Neuronal stem cell (in vitro differentiated cells): ENCODE results near the gene PRTG.

Source experiments
- DNase-seq: peaks from one replicate; pipeline ENCODE4 v3.0.0-alpha.2; 2013; ENCODE audit warnings: low spot score
- H2AFZ ChIP-seq: one replicate; pipeline ENCODE4 v1.6.1; 2013; ENCODE audit warnings: mild to moderate bottlenecking, low read length, inconsistent platforms
- H2AK5ac ChIP-seq: 2 replicates; pipeline ENCODE4 v1.6.1; 2013; ENCODE audit warnings: low read depth, mild to moderate bottlenecking, inconsistent platforms, low read length, moderate library complexity, mixed read lengths
- H2BK120ac ChIP-seq: 2 replicates; pipeline ENCODE4 v1.6.1; 2013; ENCODE audit warnings: low read depth, mild to moderate bottlenecking, inconsistent platforms, low read length, moderate library complexity, mixed read lengths
- H2BK12ac ChIP-seq: one replicate; pipeline ENCODE4 v1.6.1; 2013; ENCODE audit warnings: low read length, inconsistent platforms
- H2BK15ac ChIP-seq: 2 replicates; pipeline ENCODE4 v1.6.1; 2013; ENCODE audit warnings: mild to moderate bottlenecking, low read length, inconsistent platforms, mixed read lengths
- H2BK5ac ChIP-seq: one replicate; pipeline ENCODE4 v1.6.1; 2013; ENCODE audit warnings: inconsistent platforms, mild to moderate bottlenecking, low read length, moderate library complexity
- H3K14ac ChIP-seq: one replicate; pipeline ENCODE4 v1.6.1; 2013; ENCODE audit warnings: low read length, inconsistent platforms
- H3K18ac ChIP-seq: 2 replicates; pipeline ENCODE4 v1.6.1; 2013; ENCODE audit warnings: low read length, inconsistent platforms
- H3K23ac ChIP-seq: 2 replicates; pipeline ENCODE4 v1.6.1; 2013; ENCODE audit warnings: low read depth, mild to moderate bottlenecking, mixed read lengths, low read length, inconsistent platforms; ENCODE audit not compliant: poor library complexity
- H3K27ac ChIP-seq: replicated peaks from 3 replicates; pipeline ENCODE4 v1.5.1; 2013; ENCODE audit warnings: low read length, inconsistent platforms
- H3K27me3 ChIP-seq, 3 experiments: 2 replicates each; pipeline ENCODE4 v1.6.1; 2013; ENCODE audit warnings: low read length in 3 of 3, mild to moderate bottlenecking in 2 of 3, inconsistent platforms in 1 of 3, low read depth in 1 of 3, mixed read lengths in 1 of 3, moderate library complexity in 1 of 3; ENCODE audit not compliant: control insufficient read depth in 3 of 3, insufficient read depth in 3 of 3
- H3K36me3 ChIP-seq, 2 donors: replicated peaks in 1 of 2; 2 replicates each; pipeline ENCODE4 v1.6.1; 2013; ENCODE audit warnings: low read length in 2 of 2; ENCODE audit not compliant: control insufficient read depth in 2 of 2, insufficient read depth in 2 of 2
- H3K4ac ChIP-seq: 2 replicates; pipeline ENCODE4 v1.6.1; 2013; ENCODE audit warnings: inconsistent platforms, mild to moderate bottlenecking, low read length, moderate library complexity
- H3K4me1 ChIP-seq, 2 donors: 1 replicate in 1 of 2; 2 replicates in 1 of 2; pipeline ENCODE4 v1.6.1; 2013; ENCODE audit warnings: low read length in 2 of 2, low read depth in 1 of 2; ENCODE audit not compliant: control insufficient read depth in 2 of 2, insufficient read depth in 1 of 2
- H3K4me2 ChIP-seq: one replicate; pipeline ENCODE4 v1.6.1; 2013; ENCODE audit warnings: mild to moderate bottlenecking, low read length, inconsistent platforms; ENCODE audit not compliant: insufficient read depth, poor library complexity, severe bottlenecking
- H3K4me3 ChIP-seq, 2 donors: 2 replicates each; pipeline ENCODE4 v1.5.1; 2013; ENCODE audit warnings: low read length in 2 of 2, mild to moderate bottlenecking in 2 of 2, inconsistent platforms in 1 of 2, moderate library complexity in 1 of 2
- H3K79me1 ChIP-seq: one replicate; pipeline ENCODE4 v1.6.1; 2013; ENCODE audit warnings: low read depth, mild to moderate bottlenecking, inconsistent platforms, low read length, moderate library complexity
- H3K9ac ChIP-seq: one replicate; pipeline ENCODE4 v1.6.1; 2013; ENCODE audit warnings: mild to moderate bottlenecking, low read depth, low read length, inconsistent platforms; ENCODE audit not compliant: poor library complexity
- H3K9me3 ChIP-seq, 2 donors: replicated peaks in 1 of 2; 2 replicates each; pipeline versions ENCODE3 to v1.6.1; 2013; ENCODE audit warnings: low read length in 2 of 2, mild to moderate bottlenecking in 2 of 2, inconsistent platforms in 1 of 2, low read depth in 1 of 2, mixed read lengths in 1 of 2, moderate library complexity in 1 of 2; ENCODE audit not compliant: control insufficient read depth in 2 of 2, insufficient read depth in 1 of 2
- H4K8ac ChIP-seq: one replicate; pipeline ENCODE4 v1.6.1; 2013; ENCODE audit warnings: low read depth, mild to moderate bottlenecking, inconsistent platforms, low read length, moderate library complexity
- H4K91ac ChIP-seq: one replicate; pipeline ENCODE4 v1.6.1; 2013; ENCODE audit warnings: low read length, low read depth, mild to moderate bottlenecking, inconsistent platforms; ENCODE audit not compliant: poor library complexity
- WGBS, 2 donors: extraction: QIAGEN DNeasy Blood & Tissue Kit; methylation state at CpG; one replicate each; pipeline ENCODE4 v1.1.7; 2013; ENCODE audit warnings: missing lambda C conversion rate in 2 of 2, mixed read lengths in 1 of 2; ENCODE audit not compliant: insufficient read length in 2 of 2, insufficient replicate concordance in 1 of 2; ENCODE audit errors: extremely low coverage in 2 of 2; 5-methylcytosine and 5-hydroxymethylcytosine counted together

The PRTG gene

GRCh38 chr15:55676507-55676906 is 66.4 kb downstream of the PRTG start:
- no peak overlapping the region for H3K18ac ChIP-seq
- no peaks in the 10 kb centered on the region for H3K9me3 ChIP-seq
- H3K79me1 ChIP-seq = no peaks in the 10 kb centered on the region
- H3K36me3 ChIP-seq = peaks cover 7 to 100% of the 10 kb centered on the region in 2 donors
- no peak overlapping the region for H2AFZ ChIP-seq
- no peak overlapping the region for H3K9ac ChIP-seq
- peaks cover 6 to 15% of the 10 kb centered on the region in 2 donors for H3K4me1 ChIP-seq
- H4K91ac ChIP-seq = no peak overlapping the region
- no peak overlapping the region for H3K4me2 ChIP-seq
- no peak overlapping the region for H2BK120ac ChIP-seq
- no peak overlapping the region for H4K8ac ChIP-seq
- H3K27me3 ChIP-seq = no peaks in the 10 kb centered on the region
- no peak overlapping the region for H2BK12ac ChIP-seq
- H3K14ac ChIP-seq = no peak overlapping the region
- DNase-seq = peak; percentile 44
- no peak overlapping the region for H2AK5ac ChIP-seq
- no CpG with 5 or more reads among the region's 2 CpGs for WGBS, 2 donors
- no peak overlapping the region for H3K23ac ChIP-seq
- H3K4ac ChIP-seq = no peak overlapping the region
- H3K4me3 ChIP-seq = no peak overlapping the region
- H2BK15ac ChIP-seq = no peak overlapping the region
- no peak overlapping the region for H2BK5ac ChIP-seq
- H3K27ac ChIP-seq = peak overlapping the region; percentile 55

GRCh38 chr15:55673287-55673686 is 69.7 kb downstream of the PRTG start:
- H3K4ac ChIP-seq = no peak overlapping the region
- no peak overlapping the region for H2BK12ac ChIP-seq
- no peak overlapping the region for H3K14ac ChIP-seq
- H3K18ac ChIP-seq = peak overlapping the region; percentile 11
- H3K9me3 ChIP-seq = no peaks in the 10 kb centered on the region
- H3K79me1 ChIP-seq = peaks cover 2% of the 10 kb centered on the region
- H3K23ac ChIP-seq = no peak overlapping the region
- H2BK120ac ChIP-seq = no peak overlapping the region
- no peak overlapping the region for H4K91ac ChIP-seq
- H2BK5ac ChIP-seq = no peak overlapping the region
- no peak for DNase-seq
- H2BK15ac ChIP-seq = no peak overlapping the region
- no peaks in the 10 kb centered on the region for H3K27me3 ChIP-seq
- no peak overlapping the region for H3K27ac ChIP-seq
- no CpG with 5 or more reads among the region's 10 CpGs for WGBS, 2 donors
- H3K4me3 ChIP-seq = no peak overlapping the region
- no peak overlapping the region for H2AK5ac ChIP-seq
- no peak overlapping the region for H4K8ac ChIP-seq
- H3K4me2 ChIP-seq = no peak overlapping the region
- no peak overlapping the region for H3K9ac ChIP-seq
- H2AFZ ChIP-seq = no peak overlapping the region
- H3K36me3 ChIP-seq = peaks cover 15 to 100% of the 10 kb centered on the region in 2 donors
- H3K4me1 ChIP-seq = peaks cover 10 to 31% of the 10 kb centered on the region in 2 donors

GRCh38 chr15:55669270-55669669 is 73.7 kb downstream of the PRTG start:
- no peak overlapping the region for H2BK5ac ChIP-seq
- H2BK120ac ChIP-seq = no peak overlapping the region
- H3K9me3 ChIP-seq = peaks cover 0 to 5% of the 10 kb centered on the region in 2 donors
- no peak overlapping the region for H3K9ac ChIP-seq
- WGBS, 2 donors = no CpG with 5 or more reads among the region's 3 CpGs
- H3K4me1 ChIP-seq = peaks cover 8 to 18% of the 10 kb centered on the region in 2 donors
- peaks cover 4% of the 10 kb centered on the region for H3K79me1 ChIP-seq
- H3K4me3 ChIP-seq = no peak overlapping the region
- H3K18ac ChIP-seq = no peak overlapping the region
- no peak overlapping the region for H4K8ac ChIP-seq
- no peak overlapping the region for H2AK5ac ChIP-seq
- H3K27ac ChIP-seq = peak overlapping the region; percentile 19
- no peak overlapping the region for H2BK15ac ChIP-seq
- H3K4me2 ChIP-seq = no peak overlapping the region
- no peak overlapping the region for H2BK12ac ChIP-seq
- no peak overlapping the region for H3K23ac ChIP-seq
- DNase-seq = no peak
- no peak overlapping the region for H3K4ac ChIP-seq
- peaks cover 20 to 100% of the 10 kb centered on the region in 2 donors for H3K36me3 ChIP-seq
- no peak overlapping the region for H2AFZ ChIP-seq
- H4K91ac ChIP-seq = no peak overlapping the region
- no peaks in the 10 kb centered on the region for H3K27me3 ChIP-seq
- no peak overlapping the region for H3K14ac ChIP-seq

GRCh38 chr15:55665605-55666227 is 77.2 kb downstream of the PRTG start:
- H3K9ac ChIP-seq = no peak overlapping the region
- H2BK5ac ChIP-seq = no peak overlapping the region
- no peak overlapping the region for H3K4ac ChIP-seq
- no peaks in the 10 kb centered on the region for H3K27me3 ChIP-seq
- H2AK5ac ChIP-seq = no peak overlapping the region
- no peak overlapping the region for H3K4me3 ChIP-seq
- H2AFZ ChIP-seq = no peak overlapping the region
- H2BK120ac ChIP-seq = no peak overlapping the region
- no peak overlapping the region for H4K91ac ChIP-seq
- H3K36me3 ChIP-seq = peaks cover 13 to 91% of the 10 kb centered on the region in 2 donors
- no CpG with 5 or more reads among the region's 4 CpGs for WGBS, 2 donors
- H3K27ac ChIP-seq = no peak overlapping the region
- H4K8ac ChIP-seq = no peak overlapping the region
- no peak for DNase-seq
- peaks cover 10 to 44% of the 10 kb centered on the region in 2 donors for H3K4me1 ChIP-seq
- peaks cover 0 to 5% of the 10 kb centered on the region in 2 donors for H3K9me3 ChIP-seq
- H3K4me2 ChIP-seq = no peak overlapping the region
- H3K18ac ChIP-seq = no peak overlapping the region
- H2BK12ac ChIP-seq = no peak overlapping the region
- no peak overlapping the region for H3K23ac ChIP-seq
- H3K79me1 ChIP-seq = peaks cover 2% of the 10 kb centered on the region
- no peak overlapping the region for H2BK15ac ChIP-seq
- no peak overlapping the region for H3K14ac ChIP-seq
